ENCODE data around the gene MYH11.
A peak's percentile ranks its signal among the peaks of the same experiment; 100 is the strongest.
"Not testable (repeated sequence)": the region's sequence is repeated elsewhere in the genome, so short reads cannot be mapped to it uniquely, and the experiment has no call there.

Gene MYH11

DNA sequence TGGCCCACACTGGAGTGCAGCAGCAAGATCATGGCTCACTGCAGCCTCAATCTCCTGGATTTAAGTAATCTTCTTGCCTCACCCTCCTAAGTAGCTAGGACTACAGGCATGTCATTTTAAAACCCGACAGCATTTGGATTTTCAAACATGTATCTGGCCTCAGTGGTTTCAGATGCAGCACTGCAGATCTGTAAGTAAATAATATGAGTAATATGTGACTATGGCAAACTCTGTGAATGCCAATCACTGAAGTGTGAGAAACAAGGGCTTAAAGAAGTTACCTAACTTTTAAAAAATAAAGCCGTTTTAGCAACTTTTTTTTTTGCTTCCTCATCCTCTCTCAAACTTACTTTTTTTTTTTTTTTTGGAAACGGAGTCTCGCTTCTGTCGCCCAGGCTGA, 19.7 kb upstream of the MYH11 start:
- DNase-seq (ENCODE audit: low read depth) = no peak

DNA sequence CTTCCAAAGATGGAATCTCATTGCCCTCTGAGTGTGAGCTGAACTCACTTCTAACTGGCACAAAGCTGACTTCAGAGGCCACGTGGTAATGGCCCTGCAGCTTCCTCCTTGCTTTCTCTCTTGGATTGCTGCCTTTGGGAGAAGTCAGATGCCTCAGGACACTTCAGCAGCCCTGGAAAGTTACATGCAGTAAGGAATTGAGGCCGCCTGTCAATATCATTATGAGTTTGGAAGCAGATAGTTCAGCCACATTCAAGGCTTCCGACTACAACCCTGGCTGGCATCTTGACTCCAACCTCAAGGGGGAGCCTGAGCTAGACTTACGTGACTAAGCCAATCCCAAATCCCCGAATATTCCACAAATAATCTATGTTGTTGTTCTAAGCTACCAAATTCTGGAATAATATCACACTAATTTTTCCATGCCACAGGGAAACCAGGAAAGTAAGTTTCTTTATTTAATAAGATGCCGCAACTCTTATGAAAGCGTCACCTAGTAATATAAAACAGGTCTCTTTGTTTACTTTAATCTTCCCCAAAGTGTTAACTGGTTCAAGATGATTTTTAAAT, 18.0 kb upstream of the MYH11 start:
- peak; percentile 72 for DNase-seq (ENCODE audit: low read depth)

DNA sequence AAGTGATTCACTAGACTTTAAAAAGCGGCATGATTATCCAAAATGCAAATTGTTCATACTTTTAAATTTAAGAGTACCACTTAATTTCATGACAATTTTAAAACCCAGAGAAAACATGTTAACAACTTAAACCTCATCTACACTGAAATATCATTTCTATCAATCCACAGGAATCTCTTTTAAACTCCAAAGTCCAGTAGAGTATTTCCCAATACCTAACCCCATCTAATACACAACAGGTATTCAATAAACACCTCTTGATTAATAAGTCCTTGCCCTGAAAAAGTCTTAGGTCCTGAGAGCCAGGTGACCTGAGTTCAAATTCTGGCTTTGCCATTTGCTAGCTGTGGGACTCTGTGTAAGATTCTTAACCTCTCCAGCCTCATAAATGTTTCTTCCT, 16.9 kb upstream of the MYH11 start:
- no peak for DNase-seq (ENCODE audit: low read depth)

DNA sequence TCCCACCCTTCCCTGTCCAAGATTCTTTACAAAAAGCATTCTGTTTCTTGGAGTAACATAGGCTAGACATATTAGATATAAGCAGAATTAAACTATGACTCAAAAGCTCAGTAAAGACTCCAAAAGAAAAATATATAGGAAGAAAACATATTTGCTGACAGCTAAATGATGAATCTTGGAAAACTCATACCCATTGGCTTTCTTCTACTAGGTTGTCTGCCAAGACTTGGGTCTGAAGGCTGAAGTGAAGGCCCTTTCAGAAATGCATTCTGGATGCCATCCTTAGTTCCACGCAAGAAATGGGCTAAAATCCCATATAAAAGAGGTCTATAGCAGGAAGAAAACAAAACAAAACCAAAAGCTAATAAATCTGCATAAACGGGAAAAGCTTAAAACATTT, 16.5 kb upstream of the MYH11 start:
- DNase-seq (ENCODE audit: low read depth) = no peak

DNA sequence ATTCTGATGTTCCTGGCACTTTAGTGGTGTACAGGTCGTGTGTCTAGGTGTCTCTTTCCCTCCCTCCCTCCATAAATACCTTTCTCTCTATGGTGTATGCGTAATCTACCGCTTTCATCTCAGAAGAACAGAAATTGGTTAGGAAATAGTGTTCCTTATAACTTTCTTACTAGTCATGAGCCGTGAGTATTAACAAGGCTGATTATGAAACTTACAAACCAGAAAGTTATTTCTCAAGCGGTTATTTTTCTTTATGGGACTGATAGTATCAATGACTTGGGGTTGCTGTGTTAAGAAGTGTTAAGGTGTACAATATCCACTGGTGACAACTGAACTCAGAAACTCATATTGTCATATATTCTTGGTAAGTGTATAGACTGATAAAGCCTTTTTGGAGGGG, 13.2 kb upstream of the MYH11 start:
- DNase-seq (ENCODE audit: low read depth) = no peak

DNA sequence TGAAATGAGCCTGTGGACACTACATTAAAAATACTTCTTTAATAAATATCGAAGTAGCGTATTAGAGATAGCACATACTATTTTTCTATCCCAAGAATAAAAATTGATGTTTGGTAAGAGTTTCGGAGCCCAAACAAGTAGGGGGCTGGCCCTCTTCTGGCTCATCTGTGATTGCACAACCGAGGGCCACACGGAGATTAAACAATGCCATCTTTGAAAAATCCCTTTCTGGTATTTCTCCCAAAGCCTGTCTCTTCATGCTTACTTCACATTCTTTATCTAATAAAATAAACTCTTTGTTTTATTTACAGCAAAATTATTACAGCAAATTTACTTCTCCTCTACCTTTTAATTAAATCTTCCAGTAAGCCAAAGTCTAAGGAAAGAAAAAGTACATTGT, 9.6 kb upstream of the MYH11 start:
- DNase-seq (ENCODE audit: low read depth) = no peak

DNA sequence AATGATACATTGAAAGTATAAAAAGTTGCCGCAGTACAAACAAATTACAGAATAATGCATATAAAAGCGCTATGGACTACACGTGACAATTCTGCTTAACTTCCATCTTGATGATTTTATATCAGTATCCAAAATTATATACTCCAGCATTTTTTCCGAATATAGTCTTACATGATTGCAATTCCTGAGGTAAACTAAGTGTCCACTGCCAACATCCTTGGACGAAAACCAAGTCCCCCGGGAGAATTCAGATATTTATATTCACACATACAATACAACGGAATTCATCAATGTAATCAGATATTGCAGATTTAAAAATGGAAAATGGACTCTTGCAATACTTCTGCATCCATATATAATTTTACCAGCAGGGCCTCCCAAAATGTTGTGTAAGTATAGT, 8.9 kb upstream of the MYH11 start:
- peak; percentile 32 for DNase-seq (ENCODE audit: low read depth)

DNA sequence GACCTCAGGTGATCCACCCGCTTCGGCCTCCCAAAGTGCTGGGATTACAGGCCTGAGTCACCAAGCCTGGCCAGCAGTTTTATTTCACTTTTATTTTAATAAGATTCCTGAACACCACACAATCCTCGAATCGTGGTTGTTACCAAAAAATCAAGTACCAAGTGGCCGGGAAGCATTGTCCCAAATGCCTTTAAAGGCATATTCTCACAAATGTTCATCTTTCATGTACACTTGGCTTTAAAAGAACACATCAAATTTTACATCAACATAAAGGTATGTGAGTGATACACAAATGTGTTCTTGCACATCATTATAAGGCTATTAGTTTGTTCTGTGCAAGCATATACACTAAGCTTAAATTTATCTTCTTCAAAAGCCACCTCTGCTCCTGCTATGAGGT, 8.1 kb upstream of the MYH11 start:
- no peak for DNase-seq (ENCODE audit: low read depth)

DNA sequence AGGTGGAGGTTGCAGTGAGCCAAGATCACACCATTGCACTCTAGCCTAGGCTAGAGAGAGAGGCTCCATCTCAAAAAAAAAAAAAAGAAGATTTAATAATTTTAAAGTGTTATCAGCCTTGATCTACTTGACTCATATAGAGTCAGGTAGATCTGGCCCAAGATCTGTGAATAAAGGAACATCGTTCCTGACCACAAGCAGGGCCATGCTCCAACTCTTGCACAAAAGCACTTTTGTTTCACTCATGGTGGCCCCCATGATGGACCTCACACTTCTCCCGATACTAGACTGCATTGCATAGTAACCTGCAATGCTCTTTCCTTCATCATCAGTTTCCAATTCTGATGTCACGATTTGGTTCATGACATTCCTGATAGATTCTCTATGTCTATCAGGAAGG, 5.2 kb upstream of the MYH11 start:
- no peak for DNase-seq (ENCODE audit: low read depth)

DNA sequence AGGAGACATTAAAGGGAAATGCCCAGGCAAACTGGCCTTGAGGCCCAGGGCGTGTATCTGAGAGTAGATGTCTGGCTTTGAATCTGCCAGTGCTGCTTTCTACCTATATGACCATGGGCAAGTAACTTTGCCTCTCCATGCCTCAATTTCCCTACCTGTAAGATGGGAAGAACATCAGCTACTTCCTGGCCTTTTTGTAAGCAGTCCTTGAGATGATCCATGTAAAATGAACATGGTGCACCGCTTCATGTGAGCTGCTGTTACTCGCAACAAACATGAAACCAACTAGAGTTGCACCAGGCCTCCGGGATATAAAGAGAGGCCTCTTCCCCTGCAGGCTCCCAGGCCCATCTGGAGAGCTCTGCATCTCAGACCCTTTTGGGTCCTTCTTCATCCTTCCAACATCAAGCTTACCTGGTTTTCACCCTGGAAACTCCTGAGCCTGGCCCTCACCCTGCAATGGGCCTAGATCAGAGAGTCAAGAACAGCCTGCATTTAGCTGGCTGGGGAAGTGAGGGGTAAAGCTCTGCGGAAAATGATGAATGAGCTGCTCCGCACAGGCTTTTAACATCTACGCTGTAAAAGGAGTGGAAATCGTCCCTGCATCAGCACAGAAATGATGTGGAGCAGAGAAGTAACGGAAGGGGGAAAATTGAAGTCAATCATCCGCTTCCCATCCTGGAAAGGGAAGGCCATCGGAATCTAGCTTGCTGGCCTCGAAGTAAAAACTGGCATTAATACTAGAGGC, 2.3 kb upstream of the MYH11 start:
- DNase-seq (ENCODE audit: low read depth) = no peak

DNA sequence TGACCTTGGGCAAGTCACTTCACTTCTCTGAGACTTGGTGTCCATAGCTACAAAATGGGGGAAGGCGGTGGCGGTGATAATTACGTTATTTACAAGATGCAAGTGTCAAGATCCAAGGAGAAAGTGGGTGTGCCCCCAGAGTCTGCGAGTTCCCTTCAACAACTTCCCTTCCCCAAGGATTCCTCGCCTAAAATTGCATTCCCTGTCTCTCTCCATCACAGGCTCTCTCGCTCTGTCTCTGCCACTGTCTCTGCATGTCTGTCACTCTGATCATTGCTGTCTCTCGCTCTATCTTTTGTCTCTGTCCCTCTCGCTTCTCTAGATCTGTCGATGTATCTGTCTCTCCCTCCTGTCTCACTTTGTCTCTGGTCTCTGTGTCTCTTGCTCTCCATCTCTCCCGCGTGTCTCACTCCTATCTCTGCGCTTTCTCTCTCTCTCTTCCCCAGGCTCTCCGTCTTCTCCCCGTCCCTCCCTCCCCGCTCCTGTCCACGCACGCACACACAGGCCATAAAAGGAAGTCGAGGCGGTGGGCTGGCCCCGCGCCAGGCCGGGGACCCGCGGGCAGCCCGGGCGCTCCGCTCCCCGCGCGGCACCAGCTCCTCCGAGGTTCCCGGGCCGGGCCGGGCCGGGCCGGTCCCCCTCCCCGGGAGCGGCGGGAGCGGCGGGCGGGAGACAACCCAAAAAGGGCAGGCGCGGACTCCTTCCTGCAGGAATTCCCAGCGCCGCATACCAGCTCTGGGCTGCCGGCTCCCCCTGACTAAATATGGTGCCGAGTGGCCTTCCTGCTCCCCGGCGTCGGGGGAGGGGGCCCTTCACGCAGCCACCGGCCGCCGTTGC, 1.1 kb upstream of the MYH11 start:
- peak; percentile 79 for DNase-seq (ENCODE audit: low read depth)

DNA sequence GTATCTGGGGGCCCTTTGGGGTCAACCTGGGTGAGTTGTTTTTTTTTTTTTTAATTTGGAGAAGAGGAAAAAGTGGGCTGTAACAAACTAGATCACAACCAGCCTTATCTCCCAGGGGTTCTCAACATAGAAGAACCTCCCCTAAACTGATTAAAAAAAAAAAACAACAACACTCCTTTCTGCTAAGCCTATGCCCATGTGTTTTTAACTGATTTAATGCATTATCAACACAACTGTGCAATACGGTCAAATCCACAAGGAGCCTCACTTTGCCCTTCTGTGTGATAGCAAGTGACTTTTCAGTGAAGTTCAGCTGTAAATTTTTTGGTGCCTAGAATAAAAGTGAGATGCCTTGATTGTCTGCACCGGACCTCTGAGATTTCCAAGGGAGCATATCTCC, 646 bp downstream of the MYH11 start:
- DNase-seq (ENCODE audit: low read depth) = no peak

DNA sequence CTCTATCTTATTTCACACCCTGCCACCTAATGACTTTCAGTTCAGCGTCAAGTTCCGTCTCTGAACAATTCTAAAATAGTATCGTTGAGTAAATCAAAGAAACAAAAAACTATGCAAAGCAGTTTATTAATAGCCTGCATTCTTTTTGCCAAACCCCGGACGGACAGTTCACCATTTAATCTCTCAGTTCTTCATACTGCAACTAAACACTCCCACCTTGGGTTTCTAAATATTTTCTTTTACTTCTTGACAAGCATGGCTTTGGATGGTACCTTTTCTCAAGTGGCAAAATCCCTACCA, 1.2 kb downstream of the MYH11 start:
- no peak for DNase-seq (ENCODE audit: low read depth)

DNA sequence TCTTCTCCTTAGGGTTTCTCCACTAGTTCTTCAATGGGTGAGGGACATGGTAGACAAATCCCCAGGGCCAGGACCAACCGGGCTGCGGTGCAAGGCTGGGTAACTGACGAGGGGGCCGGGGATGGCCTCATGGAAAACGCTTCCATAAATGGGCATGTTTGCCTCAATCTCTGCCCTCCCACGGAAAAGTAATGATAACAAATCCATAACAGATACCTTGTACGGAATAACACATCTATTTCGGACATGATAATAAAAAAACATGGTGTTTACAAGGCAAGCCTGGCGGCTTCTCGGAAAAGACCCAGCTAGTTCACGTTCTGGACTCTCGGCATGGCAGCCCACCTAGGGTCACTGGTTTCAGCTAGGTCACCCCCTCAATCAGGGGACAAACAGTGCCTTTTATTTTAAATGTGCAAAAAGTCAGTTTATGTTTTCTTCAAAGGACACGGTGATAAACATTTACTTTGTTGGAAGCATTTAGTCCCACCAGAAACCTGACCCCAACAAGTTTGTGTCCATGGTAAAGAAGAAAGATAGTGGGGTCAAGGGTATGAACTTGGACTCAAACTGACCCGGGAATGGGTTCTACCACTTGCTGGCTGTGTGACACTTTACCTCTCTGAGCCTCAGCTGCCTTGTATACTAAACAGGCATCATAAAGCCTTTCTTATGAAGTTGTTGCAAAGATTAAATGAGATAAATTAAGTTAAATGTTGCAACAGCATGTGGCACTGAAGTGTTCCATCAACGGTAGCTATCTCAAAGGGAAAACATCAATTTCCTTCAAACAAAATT, 1.7 kb downstream of the MYH11 start:
- DNase-seq (ENCODE audit: low read depth) = no peak

DNA sequence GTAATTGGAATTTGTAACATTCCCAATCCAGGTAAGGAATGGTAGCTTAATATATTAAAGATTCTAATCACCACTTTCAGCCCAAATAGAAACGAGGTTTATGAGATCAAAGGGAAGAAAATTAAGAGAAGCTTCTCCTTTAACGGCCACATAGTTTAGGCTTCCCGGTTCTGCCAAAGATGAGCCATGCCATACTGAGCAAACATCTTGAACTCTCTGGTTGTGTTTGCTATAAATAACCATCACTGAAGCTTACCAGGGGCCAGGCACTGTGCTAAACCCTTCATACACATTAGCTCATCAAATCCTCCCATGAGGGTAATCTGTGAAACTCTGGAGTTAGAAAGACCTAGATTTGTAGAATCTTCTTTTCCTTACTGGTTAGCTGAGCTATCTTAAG, 2.8 kb downstream of the MYH11 start:
- DNase-seq (ENCODE audit: low read depth) = no peak

DNA sequence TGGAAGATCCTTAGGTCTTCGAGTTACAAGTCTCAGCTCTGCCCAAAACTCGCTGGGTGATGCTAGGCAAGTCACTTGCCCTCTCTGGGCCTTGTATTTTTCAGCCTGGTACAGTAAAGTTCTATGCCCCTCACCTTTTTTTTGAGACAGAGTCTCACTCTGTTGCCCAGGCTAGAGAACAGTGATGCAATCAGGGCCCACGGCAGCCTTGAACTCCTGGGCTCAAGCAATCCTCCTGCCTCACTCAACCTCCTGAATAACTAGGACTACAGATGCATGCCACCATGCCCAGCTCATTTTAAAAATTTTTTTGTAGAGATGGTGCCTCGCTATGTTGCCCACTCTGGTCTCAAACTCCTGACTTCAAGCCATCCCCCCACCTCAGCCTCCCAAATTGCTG, 3.8 kb downstream of the MYH11 start:
- DNase-seq (ENCODE audit: low read depth) = no peak

DNA sequence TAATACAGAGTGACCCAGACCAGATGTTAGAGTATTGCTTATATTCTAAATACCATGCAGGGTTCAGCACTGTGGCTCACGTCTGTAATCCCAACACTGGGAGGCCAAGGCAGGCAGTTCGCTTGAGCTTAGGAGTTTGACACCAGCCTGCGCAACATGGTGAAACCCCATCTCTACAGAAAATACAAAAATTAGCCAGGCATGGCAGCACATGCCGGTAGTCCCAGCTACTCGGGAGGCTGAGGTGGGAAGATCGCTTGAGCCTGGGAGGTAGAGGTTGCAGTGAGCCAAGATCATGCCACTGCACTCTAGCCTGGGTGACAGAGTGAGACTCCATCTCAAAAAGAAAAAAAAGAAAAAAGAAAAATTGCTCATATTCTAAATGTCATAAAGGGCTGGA, 6.3 kb downstream of the MYH11 start:
- DNase-seq (ENCODE audit: low read depth) = not testable (repeated sequence)

DNA sequence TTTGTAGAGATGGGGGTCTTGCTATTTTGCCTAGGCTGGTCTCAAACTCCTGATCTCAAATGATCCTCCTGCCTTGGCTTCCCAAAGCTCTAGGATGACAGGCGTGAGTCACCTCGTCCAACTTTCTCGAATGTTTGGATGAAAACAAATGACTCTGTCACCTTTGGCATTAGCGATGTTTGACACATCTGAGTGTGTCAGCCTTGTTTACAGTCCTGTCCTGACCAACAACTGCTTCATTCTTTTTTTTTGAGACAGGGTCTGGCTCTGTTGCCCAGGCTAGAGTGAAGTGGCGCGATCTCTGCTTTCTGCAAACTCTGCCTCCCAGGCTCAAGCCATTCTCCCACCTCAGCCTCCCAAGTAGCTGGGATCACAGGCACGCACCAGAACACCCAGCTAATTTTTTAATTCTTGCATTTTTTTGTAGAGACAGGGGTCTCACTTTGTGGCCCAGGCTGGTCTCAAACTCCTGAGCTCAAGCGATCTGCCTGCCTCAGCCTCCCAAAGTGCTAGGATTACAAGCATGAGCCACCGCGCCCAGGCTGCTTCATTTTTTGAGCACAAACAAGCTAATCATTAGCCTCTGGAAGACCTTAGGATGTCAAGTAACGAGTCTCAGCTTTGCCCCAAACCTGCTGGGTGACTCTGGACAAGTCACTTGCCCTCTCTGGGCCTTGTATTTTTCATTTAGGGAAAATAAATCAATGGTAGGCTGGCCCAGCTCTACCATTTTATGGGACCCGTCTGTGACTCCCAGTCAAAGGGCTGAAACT, 7.4 kb downstream of the MYH11 start:
- no peak for DNase-seq (ENCODE audit: low read depth)

DNA sequence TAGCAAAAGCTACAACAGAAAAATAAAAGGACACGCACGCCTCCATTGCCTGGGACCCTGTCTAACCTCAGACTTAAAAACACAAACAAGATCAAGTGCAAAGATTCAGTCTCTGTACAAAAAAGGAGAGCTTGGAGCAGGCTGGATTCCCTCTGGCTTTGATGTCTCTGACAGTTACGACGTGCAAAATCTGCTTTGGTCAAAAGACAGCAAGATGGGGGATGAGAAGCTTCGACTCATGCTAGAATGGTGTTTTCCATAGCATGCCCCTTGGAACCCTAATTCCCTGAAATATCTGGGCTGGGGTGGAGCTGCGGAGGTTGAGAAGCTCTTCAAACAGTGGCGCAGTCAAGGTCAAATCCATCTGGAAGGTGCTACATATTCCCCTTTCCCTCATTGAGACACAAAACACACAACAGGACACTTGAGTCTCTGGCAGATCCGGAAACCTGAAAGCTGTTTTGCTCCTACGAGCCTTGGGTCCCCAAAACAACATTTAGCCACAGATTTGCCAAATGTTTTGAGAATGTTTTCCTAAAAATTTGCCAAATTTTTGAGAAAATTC, 9.1 kb downstream of the MYH11 start:
- peak; percentile 43 for DNase-seq (ENCODE audit: low read depth)

DNA sequence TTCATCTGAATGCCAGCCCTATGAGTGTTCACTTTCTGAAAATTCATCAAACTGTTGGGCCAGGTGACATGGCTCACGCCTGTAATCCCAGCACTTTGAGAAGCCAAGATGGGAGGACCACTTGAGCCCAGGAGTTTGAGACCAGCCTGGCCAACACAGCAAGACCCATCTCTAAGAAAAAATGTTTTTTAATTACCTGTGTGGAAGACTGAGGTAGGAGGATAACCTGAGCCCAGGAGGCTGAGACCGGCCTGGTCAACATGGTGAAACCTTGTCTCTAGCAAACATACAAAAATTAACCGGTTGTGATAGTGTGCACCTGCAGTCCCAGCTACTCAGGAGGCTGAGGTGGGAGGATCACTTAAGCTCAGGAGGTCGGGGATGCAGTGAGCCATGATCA, 10.3 kb downstream of the MYH11 start:
- DNase-seq (ENCODE audit: low read depth) = no peak

DNA sequence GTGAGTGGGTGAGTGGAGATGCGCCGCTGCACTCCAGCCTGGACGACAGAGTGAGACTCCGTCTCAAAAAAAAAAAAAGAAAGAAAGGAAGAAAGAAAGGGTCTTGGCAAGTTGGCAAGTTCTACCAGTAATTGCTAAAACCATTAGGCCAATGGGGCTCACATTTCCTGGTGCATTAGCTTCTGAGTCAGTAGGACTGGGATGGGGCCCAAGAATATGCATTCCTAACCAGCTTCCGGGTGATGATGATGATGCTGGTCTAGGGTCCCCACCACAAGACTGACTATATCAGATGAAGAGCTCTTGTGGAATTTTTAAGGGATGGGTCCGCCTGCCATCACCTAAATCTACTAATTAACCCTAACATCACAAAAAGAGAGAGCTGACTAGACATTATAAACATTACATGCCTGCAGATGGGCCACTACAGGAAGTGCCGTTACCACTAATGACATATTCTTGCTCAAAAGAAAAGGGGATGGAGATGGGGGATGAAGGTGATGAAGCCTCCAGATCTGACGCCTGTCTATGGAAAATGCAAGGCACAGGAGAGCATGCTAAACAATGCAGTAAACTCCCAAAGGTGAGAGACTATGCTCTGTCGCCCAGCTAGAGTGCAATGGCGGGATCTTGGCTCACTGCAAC, 13.1 kb downstream of the MYH11 start:
- peak; percentile 77 for DNase-seq (ENCODE audit: low read depth)
